GM21529 (cell line): ENCODE data around the gene LTBP2.

Source experiments
- ATAC-seq: cut with Tn5 transposase; IDR thresholded peaks from one replicate; pipeline ENCODE4 v1.9.1; 2021; ENCODE audit not compliant: unreplicated experiment

Gene LTBP2

GRCh38 chr14:74573421-74574089 is 38.5 kb downstream of the LTBP2 start:
- no peak for ATAC-seq

- ATAC-seq = no peak
These were observed 39.2 kb downstream of the LTBP2 start for GRCh38 chr14:74572726-74573301.

- ATAC-seq = no peak
These were observed 39.9 kb downstream of the LTBP2 start for GRCh38 chr14:74571901-74572725.

- ATAC-seq = no peak
These were observed 40.6 kb downstream of the LTBP2 start for GRCh38 chr14:74571441-74571841.

GRCh38 chr14:74570696-74571095 is 41.3 kb downstream of the LTBP2 start:
- no peak for ATAC-seq

GRCh38 chr14:74569806-74570591 is 42.0 kb downstream of the LTBP2 start:
- no peak for ATAC-seq

- ATAC-seq = no peak
These were observed 42.6 kb downstream of the LTBP2 start for GRCh38 chr14:74569387-74569786.

- no peak for ATAC-seq
These were observed 43.1 kb downstream of the LTBP2 start for GRCh38 chr14:74568911-74569310.

GRCh38 chr14:74568380-74568649 is 43.7 kb downstream of the LTBP2 start:
- ATAC-seq = no peak

GRCh38 chr14:74567646-74568379 is 44.2 kb downstream of the LTBP2 start:
- no peak for ATAC-seq

- no peak for ATAC-seq
These were observed 44.8 kb downstream of the LTBP2 start for GRCh38 chr14:74567219-74567618.

- ATAC-seq = no peak
These were observed 45.6 kb downstream of the LTBP2 start for GRCh38 chr14:74566174-74567141.

- ATAC-seq = no peak
These were observed 48.4 kb downstream of the LTBP2 start for GRCh38 chr14:74563586-74564159.

- no peak for ATAC-seq
These were observed 48.8 kb downstream of the LTBP2 start for GRCh38 chr14:74563233-74563585.

GRCh38 chr14:74562515-74563232 is 49.4 kb downstream of the LTBP2 start:
- no peak for ATAC-seq

- no peak for ATAC-seq
These were observed 53.4 kb downstream of the LTBP2 start for GRCh38 chr14:74558655-74559054.

- no peak for ATAC-seq
These were observed 54.3 kb downstream of the LTBP2 start for GRCh38 chr14:74557691-74558090.

GRCh38 chr14:74555476-74556050 is 56.5 kb downstream of the LTBP2 start:
- ATAC-seq = no peak
